K562 (cell line): ENCODE results near the gene ARFGEF3. TPM values are rescaled to one million over a fixed set of nuclear protein-coding genes. Genes with fewer than 3 reads are reported as not detected.

Experiments
- ATAC-seq: fragments of 200-7000 bp; cut with Tn5 transposase; 3 replicates; pipeline ENCODE4 v1.9.1; 2020; ENCODE audit warnings: moderate library complexity
- BruUV-seq: library from RNA; stranded (reverse); fragments of 400-500 nt; replicated peaks from 2 replicates; lab custom pipeline; 2021; lab: Mats Ljungman, UMichigan
- CTCF ChIA-PET: fragments of 300-600 bp; formaldehyde crosslinking; extraction: SDS; loops from one replicate; lab custom pipeline; 2021; ENCODE audit warnings: low intra/inter-chr PET ratio; lab: Yijun Ruan, JAX
- POLR2A ChIA-PET: fragments of 300-600, 350-650 bp; sonication (Branson Sonifier 250); formaldehyde crosslinking; extraction: SDS; loops from one replicate; lab custom pipeline; 2021; ENCODE audit warnings: antibody characterized with exemption, inconsistent platforms; lab: Yijun Ruan, JAX
- DNase-seq, 4 experiments: peaks; one replicate each; pipeline versions ENCODE4 v3.0.0 to v3.0.0-alpha.2; 2011 to 2018; ENCODE audit warnings: low spot score in 3 of 4, mixed read lengths in 3 of 4; ENCODE audit errors: extremely low read depth in 1 of 4
- FAIRE-seq: peaks from 2 replicates; lab custom pipeline; 2011; peaks lifted over from hg19 to GRCh38; lab: Jason Lieb, UNC
- H2AFZ ChIP-seq: 2 replicates; pipeline ENCODE4 v1.6.0; 2011; ENCODE audit warnings: low read depth, low read length, control low read depth, inconsistent platforms
- H3K27ac ChIP-seq: fragments of 200-600 bp; 3 replicates; pipeline ENCODE4 v1.8.0; 2011; ENCODE audit warnings: low read depth, mild to moderate bottlenecking, control low read depth, inconsistent platforms, low read length, moderate library complexity, mixed read lengths; ENCODE audit errors: extremely low read depth
- H3K27me3 ChIP-seq, 2 experiments: fragments of 300-600 bp in 1 of 2; 2 replicates in 1 of 2; 3 replicates in 1 of 2; pipeline versions ENCODE4 v1.6.0 to v1.8.0; 2011; ENCODE audit warnings: inconsistent platforms in 2 of 2, low read length in 2 of 2, mild to moderate bottlenecking in 1 of 2, mixed read lengths in 1 of 2, moderate library complexity in 1 of 2; ENCODE audit not compliant: control insufficient read depth in 2 of 2, insufficient read depth in 2 of 2
- H3K36me3 ChIP-seq: fragments of 300-600 bp; 3 replicates; pipeline ENCODE4 v1.8.0; 2011; ENCODE audit warnings: mild to moderate bottlenecking, low read length, inconsistent platforms; ENCODE audit not compliant: control insufficient read depth, insufficient read depth
- H3K4me1 ChIP-seq, 2 experiments: fragments of 200-600 bp in 1 of 2; replicated peaks in 1 of 2; 2 replicates in 1 of 2; 3 replicates in 1 of 2; pipeline versions ENCODE4 v1.5.1 to v1.8.0; 2011; ENCODE audit warnings: inconsistent platforms in 2 of 2, low read length in 2 of 2, mild to moderate bottlenecking in 1 of 2, mixed read lengths in 1 of 2, moderate library complexity in 1 of 2; ENCODE audit not compliant: control insufficient read depth in 2 of 2, insufficient read depth in 2 of 2
- H3K4me2 ChIP-seq: 2 replicates; pipeline ENCODE4 v1.6.1; 2011; ENCODE audit warnings: low read length, control low read depth, inconsistent platforms, mixed read lengths; ENCODE audit not compliant: insufficient read depth
- H3K4me3 ChIP-seq: fragments of 200-600 bp; sonication (generic), shearing (Covaris generic); 2 replicates; pipeline ENCODE4 v1.5.1; 2016; ENCODE audit warnings: control low read depth, inconsistent platforms
- H3K79me2 ChIP-seq: fragments of 200-600 bp; 3 replicates; pipeline ENCODE4 v1.8.0; 2011; ENCODE audit warnings: low read length, inconsistent platforms; ENCODE audit not compliant: control insufficient read depth, insufficient read depth
- H3K9ac ChIP-seq, 2 experiments: 2 replicates each; pipeline versions ENCODE4 v1.6.0 to v1.6.1; 2011; ENCODE audit warnings: low read depth in 2 of 2, low read length in 2 of 2, control low read depth in 1 of 2, inconsistent platforms in 1 of 2, mild to moderate bottlenecking in 1 of 2, mixed read lengths in 1 of 2; ENCODE audit not compliant: insufficient read depth in 1 of 2
- H3K9me1 ChIP-seq: one replicate; pipeline ENCODE4 v1.6.0; 2011; ENCODE audit warnings: inconsistent platforms, mild to moderate bottlenecking, low read length, moderate library complexity; ENCODE audit not compliant: control insufficient read depth, insufficient read depth
- H3K9me3 ChIP-seq: replicated peaks from 2 replicates; pipeline ENCODE4 v1.5.1; 2011; ENCODE audit warnings: low read depth, low read length, inconsistent platforms; ENCODE audit not compliant: control insufficient read depth, insufficient read depth
- H4K20me1 ChIP-seq: replicated peaks from 2 replicates; pipeline ENCODE4 v1.6.1; 2011; ENCODE audit warnings: low read length, inconsistent platforms, mixed read lengths; ENCODE audit not compliant: control insufficient read depth, insufficient read depth
- KLF16 ChIP-seq: IDR thresholded peaks from 2 replicates; pipeline ENCODE4 v1.6.1; 2016; ENCODE audit warnings: antibody characterized with exemption
- POLR2H ChIP-seq: IDR thresholded peaks from 2 replicates; pipeline ENCODE4 v1.6.1; 2016; ENCODE audit warnings: missing genetic modification characterization, low read depth, mild to moderate bottlenecking, control low read depth, missing compliant biosample characterization, moderate library complexity
- RAD21 ChIP-seq, 2 experiments: fragments of 250-450 bp in 1 of 2; fragments of 450-650 bp in 1 of 2; sonication (Bioruptor Pico) in 1 of 2; formaldehyde crosslinking in 1 of 2; IDR thresholded peaks in 1 of 2; conservative IDR thresholded peaks in 1 of 2; 2 replicates each; pipeline versions ENCODE4 v1.4.0 to v1.8.0; 2020 to 2022; ENCODE audit warnings: mild to moderate bottlenecking in 2 of 2, moderate library complexity in 1 of 2
- SMC3 ChIP-seq: conservative IDR thresholded peaks from 2 replicates; pipeline ENCODE4 v1.6.1; 2011; ENCODE audit warnings: low read depth, low read length, improper control_type of control experiment; ENCODE audit not compliant: insufficient read depth
- U2AF1 ChIP-seq: fragments of 200-400 bp; formaldehyde crosslinking; optimal IDR thresholded peaks from 2 replicates; pipeline ENCODE3; 2017; ENCODE audit warnings: mild to moderate bottlenecking, low read depth, low read length, moderate library complexity
- ZBTB17 ChIP-seq: fragments of 450-650 bp; formaldehyde crosslinking; IDR thresholded peaks from 2 replicates; pipeline ENCODE4 v1.4.0; 2020; ENCODE audit warnings: mild to moderate bottlenecking
- WGBS: fragments of 100-300 bp; shearing (Covaris generic); methylation state at CpG from one replicate; pipeline ENCODE4 v1.1.6; 2016; ENCODE audit warnings: low coverage, mixed read lengths; ENCODE audit not compliant: insufficient coverage; ENCODE audit errors: missing lambda C conversion rate; 5-methylcytosine and 5-hydroxymethylcytosine counted together
- in situ Hi-C: fragments of 300-500 bp; cut with MboI; formaldehyde crosslinking; loops from 4 replicates; pipeline ENCODE4 v1.15.0; 2018; ENCODE audit warnings: inconsistent platforms, mixed read lengths
- intact Hi-C: fragments of 100-400 bp; cut with micrococcal nuclease; formaldehyde crosslinking; loops from 2 replicates; pipeline ENCODE4 v1.14.2; 2022
- polyA plus RNA-seq, 8 experiments: library from polyadenylated mRNA; depleted of rRNA in 4 of 8; stranded (reverse) in 5 of 8; unstranded in 3 of 8; fragments of >200 nt; fragmentation: Nextera tagmentation in 2 of 8; fragmentation: Illumina TruSeq in 1 of 8; extraction: Ambion mirVana in 2 of 8; extraction: Trizol in 1 of 8; gene quantifications; 2 replicates each; pipeline versions ENCODE4 v1.2.1 to v1.2.3, GENCODE V29; 2011 to 2014; ENCODE audit warnings: inconsistent platforms in 1 of 8, missing spikeins in 1 of 8
- total RNA-seq, 7 experiments: library from RNA; depleted of rRNA in 6 of 7; stranded (reverse); fragments of >200 nt in 6 of 7; fragmentation: Illumina TruSeq in 2 of 7; extraction: Trizol in 2 of 7; gene quantifications; 2 replicates each; pipeline versions ENCODE4 v1.2.1 to v1.2.3, GENCODE V29; 2011 to 2021; ENCODE audit warnings: low replicate concordance in 1 of 7
- TF ChIP-seq, protein P1 (sequence below), 2 experiments: fragments of 450-650 bp; formaldehyde crosslinking in 1 of 2; IDR thresholded peaks; 2 replicates each; pipeline versions ENCODE4 v1.4.0 to v1.6.1; 2014 to 2020; ENCODE audit warnings: mild to moderate bottlenecking in 2 of 2, borderline replicate concordance in 1 of 2, low read depth in 1 of 2
- TF ChIP-seq, protein P2 (sequence below): fragments of 450-650 bp; formaldehyde crosslinking; IDR thresholded peaks from 2 replicates; pipeline ENCODE4 v1.4.0; 2020; ENCODE audit warnings: mild to moderate bottlenecking, mixed read lengths

ARFGEF3 gene
- total and polyA plus RNA-seq, 9 of the 15 experiments (the other 6 are each of a cell fraction or from before 2014, with no cell fraction given): under 0.01 to 0.02 TPM; not detected in 7

- Histone ChIP-seq H3K4me1 (no peaks in the 10 kb centered on the region), H3K4me2 (no peak overlapping the region), H3K9me1 (no peaks in the 10 kb centered on the region), H3K79me2 (no peaks in the 10 kb centered on the region), H3K27ac (no peak overlapping the region), H3K36me3 (no peaks in the 10 kb centered on the region), H3K9me3 (no peaks in the 10 kb centered on the region), H3K4me3 (no peak overlapping the region), H2AFZ (no peak overlapping the region), H4K20me1 (no peaks in the 10 kb centered on the region), H3K27me3 (peaks cover 27 to 46% of the 10 kb centered on the region in 2 experiments), H3K9ac (no peak overlapping the region)
- CTCF ChIA-PET: interaction anchor here (0.6 kb wide), 2 partner anchors 174 to 510 kb away, joined by 3 to 4 read pairs; no protein-coding TSS in a partner anchor
- POLR2A ChIA-PET: interaction anchor here (0.6 to 1.2 kb wide), 3 partner anchors 10 to 762 kb away, joined by 3 to 5 read pairs (median 3); no protein-coding TSS in a partner anchor
- in situ Hi-C loops (no loop called here), intact Hi-C loops (loop anchor here (2.0 to 5.0 kb wide), 2 partner anchors 115 to 171 kb away; partner anchors contain the start of gene HEBP2)
- 2% methylated on average over 11 of the region's 11 CpGs for WGBS
- ATAC-seq (peak; percentile 80), FAIRE-seq (peak; percentile 85), DNase-seq (peak; percentile 49 to 60 (median 53))
- BruUV-seq: no TSS peak
- TF ChIP-seq U2AF1 (no peak), RAD21 (CRISPR knock-in tag; conservative IDR thresholded peaks at IDR 0.05 in 1 of 2, IDR thresholded peaks at IDR 0.05 in 1 of 2) (peak; percentile 29 to 37; a peak in 1 of 4 replicates), KLF16 (peak; percentile 11; the same call in 1 of the 2 replicates), ZBTB17 (CRISPR knock-in tag) (no peak), SMC3 (peak; percentile 44), POLR2H (tag) (no peak)
- TF ChIP-seq, protein P1, sequence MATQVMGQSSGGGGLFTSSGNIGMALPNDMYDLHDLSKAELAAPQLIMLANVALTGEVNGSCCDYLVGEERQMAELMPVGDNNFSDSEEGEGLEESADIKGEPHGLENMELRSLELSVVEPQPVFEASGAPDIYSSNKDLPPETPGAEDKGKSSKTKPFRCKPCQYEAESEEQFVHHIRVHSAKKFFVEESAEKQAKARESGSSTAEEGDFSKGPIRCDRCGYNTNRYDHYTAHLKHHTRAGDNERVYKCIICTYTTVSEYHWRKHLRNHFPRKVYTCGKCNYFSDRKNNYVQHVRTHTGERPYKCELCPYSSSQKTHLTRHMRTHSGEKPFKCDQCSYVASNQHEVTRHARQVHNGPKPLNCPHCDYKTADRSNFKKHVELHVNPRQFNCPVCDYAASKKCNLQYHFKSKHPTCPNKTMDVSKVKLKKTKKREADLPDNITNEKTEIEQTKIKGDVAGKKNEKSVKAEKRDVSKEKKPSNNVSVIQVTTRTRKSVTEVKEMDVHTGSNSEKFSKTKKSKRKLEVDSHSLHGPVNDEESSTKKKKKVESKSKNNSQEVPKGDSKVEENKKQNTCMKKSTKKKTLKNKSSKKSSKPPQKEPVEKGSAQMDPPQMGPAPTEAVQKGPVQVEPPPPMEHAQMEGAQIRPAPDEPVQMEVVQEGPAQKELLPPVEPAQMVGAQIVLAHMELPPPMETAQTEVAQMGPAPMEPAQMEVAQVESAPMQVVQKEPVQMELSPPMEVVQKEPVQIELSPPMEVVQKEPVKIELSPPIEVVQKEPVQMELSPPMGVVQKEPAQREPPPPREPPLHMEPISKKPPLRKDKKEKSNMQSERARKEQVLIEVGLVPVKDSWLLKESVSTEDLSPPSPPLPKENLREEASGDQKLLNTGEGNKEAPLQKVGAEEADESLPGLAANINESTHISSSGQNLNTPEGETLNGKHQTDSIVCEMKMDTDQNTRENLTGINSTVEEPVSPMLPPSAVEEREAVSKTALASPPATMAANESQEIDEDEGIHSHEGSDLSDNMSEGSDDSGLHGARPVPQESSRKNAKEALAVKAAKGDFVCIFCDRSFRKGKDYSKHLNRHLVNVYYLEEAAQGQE (IDR thresholded peaks at IDR 0.05; ENCODE audit: borderline replicate concordance): peak; percentile 13; the same call in 1 of the 2 replicates
- TF ChIP-seq, protein P1 (CRISPR knock-in tag; IDR thresholded peaks at IDR 0.05; ENCODE audit: low read depth): no peak
- TF ChIP-seq, protein P2, sequence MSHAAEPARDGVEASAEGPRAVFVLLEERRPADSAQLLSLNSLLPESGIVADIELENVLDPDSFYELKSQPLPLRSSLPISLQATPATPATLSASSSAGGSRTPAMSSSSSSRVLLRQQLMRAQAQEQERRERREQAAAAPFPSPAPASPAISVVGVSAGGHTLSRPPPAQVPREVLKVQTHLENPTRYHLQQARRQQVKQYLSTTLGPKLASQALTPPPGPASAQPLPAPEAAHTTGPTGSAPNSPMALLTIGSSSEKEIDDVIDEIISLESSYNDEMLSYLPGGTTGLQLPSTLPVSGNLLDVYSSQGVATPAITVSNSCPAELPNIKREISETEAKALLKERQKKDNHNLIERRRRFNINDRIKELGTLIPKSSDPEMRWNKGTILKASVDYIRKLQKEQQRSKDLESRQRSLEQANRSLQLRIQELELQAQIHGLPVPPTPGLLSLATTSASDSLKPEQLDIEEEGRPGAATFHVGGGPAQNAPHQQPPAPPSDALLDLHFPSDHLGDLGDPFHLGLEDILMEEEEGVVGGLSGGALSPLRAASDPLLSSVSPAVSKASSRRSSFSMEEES: peak; percentile 6; the same call in 1 of the 2 replicates
Observed at GRCh38 chr6:138287144-138287955, 125.6 kb downstream of the ARFGEF3 start.
